ENCODE measurements around the gene LCLAT1. TPM values are rescaled to one million over a fixed set of nuclear protein-coding genes. Genes with fewer than 3 reads are reported as not detected.

LCLAT1 gene
- polyA plus RNA-seq, 1 donor (not counting 4 experiments of a cell fraction or from before 2014, with no cell fraction given), result 17.1 TPM

GRCh38 chr2:30455114-30455738, 8.2 kb downstream of the LCLAT1 start:
- Histone ChIP-seq H3K9me1 (ENCODE audit: control insufficient read depth, extremely low read depth, insufficient read depth, low read length) (no peaks in the 10 kb centered on the region), H3K4me2 (ENCODE audit: control insufficient read depth, extremely low read depth, insufficient read depth, low read depth, low read length) (no peak overlapping the region), H3K4me3 (ENCODE audit: control insufficient read depth in 2 of 3, extremely low read depth in 1 of 3, insufficient read depth in 2 of 3, low read depth in 1 of 3, low read length in 3 of 3) (no peak overlapping the region), H2AFZ (ENCODE audit: control insufficient read depth, low read length) (no peak overlapping the region), H3K36me3 (ENCODE audit: control insufficient read depth in 2 of 2, extremely low read depth in 1 of 2, insufficient read depth in 2 of 2, low read length in 2 of 2) (no peaks in the 10 kb centered on the region), H3K4me1 (ENCODE audit: control insufficient read depth, extremely low read depth, insufficient read depth, low read length) (no peaks in the 10 kb centered on the region), H3K9me3 (ENCODE audit: control insufficient read depth, low read depth, low read length) (no peaks in the 10 kb centered on the region), H4K20me1 (ENCODE audit: control insufficient read depth, extremely low read depth, insufficient read depth, low read length) (no peaks in the 10 kb centered on the region), H3K27ac (ENCODE audit: control insufficient read depth, insufficient read depth, low read length) (no peak overlapping the region), H3K9ac (ENCODE audit: control insufficient read depth, extremely low read depth, insufficient read depth, low read length) (no peak overlapping the region), H3K79me2 (ENCODE audit: control insufficient read depth, insufficient read depth, low read length) (peaks cover 44% of the 10 kb centered on the region), H3K27me3 (ENCODE audit: control insufficient read depth, extremely low read depth, insufficient read depth, low read length) (no peaks in the 10 kb centered on the region)
- dilution Hi-C loops (cut with MboI; ENCODE audit: extremely low pct_ligation_motif_present, low sequenced_read_pairs), result no loop called here
- TF ChIP-seq CTCF (optimal IDR thresholded peaks at IDR 0.05 in 1 of 3, IDR thresholded peaks at IDR 0.05 in 1 of 3, conservative IDR thresholded peaks at IDR 0.05 in 1 of 3; ENCODE audit: extremely low read depth in 1 of 3, insufficient read depth in 2 of 3, low read length in 3 of 3) (no peak), EZH2 (IDR thresholded peaks at IDR 0.05; ENCODE audit: low read length) (no peak)
- DNase-seq (ENCODE audit: low read depth, low spot score) (no peak), FAIRE-seq (no peak)

- Histone ChIP-seq H4K20me1 (ENCODE audit: control insufficient read depth, extremely low read depth, insufficient read depth, low read length) (no peaks in the 10 kb centered on the region), H3K9me1 (ENCODE audit: control insufficient read depth, extremely low read depth, insufficient read depth, low read length) (no peaks in the 10 kb centered on the region), H3K4me3 (ENCODE audit: control insufficient read depth in 2 of 3, extremely low read depth in 1 of 3, insufficient read depth in 2 of 3, low read depth in 1 of 3, low read length in 3 of 3) (no peak overlapping the region), H3K36me3 (ENCODE audit: control insufficient read depth in 2 of 2, extremely low read depth in 1 of 2, insufficient read depth in 2 of 2, low read length in 2 of 2) (no peaks in the 10 kb centered on the region), H2AFZ (ENCODE audit: control insufficient read depth, low read length) (no peak overlapping the region), H3K9me3 (ENCODE audit: control insufficient read depth, low read depth, low read length) (no peaks in the 10 kb centered on the region), H3K79me2 (ENCODE audit: control insufficient read depth, insufficient read depth, low read length) (peaks cover 45% of the 10 kb centered on the region), H3K9ac (ENCODE audit: control insufficient read depth, extremely low read depth, insufficient read depth, low read length) (no peak overlapping the region), H3K4me2 (ENCODE audit: control insufficient read depth, extremely low read depth, insufficient read depth, low read depth, low read length) (no peak overlapping the region), H3K27ac (ENCODE audit: control insufficient read depth, insufficient read depth, low read length) (no peak overlapping the region), H3K4me1 (ENCODE audit: control insufficient read depth, extremely low read depth, insufficient read depth, low read length) (no peaks in the 10 kb centered on the region), H3K27me3 (ENCODE audit: control insufficient read depth, extremely low read depth, insufficient read depth, low read length) (no peaks in the 10 kb centered on the region)
- TF ChIP-seq EZH2 (IDR thresholded peaks at IDR 0.05; ENCODE audit: low read length) (no peak), CTCF (optimal IDR thresholded peaks at IDR 0.05 in 1 of 3, IDR thresholded peaks at IDR 0.05 in 1 of 3, conservative IDR thresholded peaks at IDR 0.05 in 1 of 3; ENCODE audit: extremely low read depth in 1 of 3, insufficient read depth in 2 of 3, low read length in 3 of 3) (no peak)
- FAIRE-seq (no peak), DNase-seq (ENCODE audit: low read depth, low spot score) (no peak)
- dilution Hi-C loops (cut with MboI; ENCODE audit: extremely low pct_ligation_motif_present, low sequenced_read_pairs), result no loop called here
Measured at GRCh38 chr2:30456106-30456505, 9.1 kb downstream of the LCLAT1 start.
